HG03432 (cell line): Measurements from ENCODE around the gene TCOF1.
"Not testable (repeated sequence)": the region's sequence is repeated elsewhere in the genome, so short reads cannot be mapped to it uniquely, and the experiment has no call there.

ENCODE experiments used
- ATAC-seq: cut with Tn5 transposase; IDR thresholded peaks from one replicate; pipeline ENCODE4 v1.9.1; 2021; ENCODE audit warnings: mild to moderate bottlenecking, moderate library complexity; ENCODE audit not compliant: unreplicated experiment

TCOF1 gene

DNA sequence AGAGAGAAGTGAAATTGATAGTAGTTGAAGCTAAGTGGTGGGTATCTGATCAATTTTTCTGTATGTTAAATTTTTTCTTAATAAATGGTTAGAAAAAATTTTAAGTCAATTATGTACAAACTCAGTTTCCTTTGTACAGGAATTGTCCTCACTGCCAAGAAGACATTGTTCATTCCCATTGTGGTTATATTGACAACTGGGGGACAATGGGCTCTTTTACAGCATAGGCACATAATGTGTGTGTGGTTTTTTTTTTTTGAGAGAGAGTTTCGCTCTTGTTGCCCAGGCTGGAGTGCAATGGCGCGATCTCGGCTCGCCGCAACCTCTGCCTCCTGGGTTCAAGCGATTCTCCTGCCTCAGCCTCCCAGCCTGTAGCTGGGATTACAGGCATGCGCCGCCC lies 68.7 kb downstream of the TCOF1 start:
- ATAC-seq, result not testable (repeated sequence)

DNA sequence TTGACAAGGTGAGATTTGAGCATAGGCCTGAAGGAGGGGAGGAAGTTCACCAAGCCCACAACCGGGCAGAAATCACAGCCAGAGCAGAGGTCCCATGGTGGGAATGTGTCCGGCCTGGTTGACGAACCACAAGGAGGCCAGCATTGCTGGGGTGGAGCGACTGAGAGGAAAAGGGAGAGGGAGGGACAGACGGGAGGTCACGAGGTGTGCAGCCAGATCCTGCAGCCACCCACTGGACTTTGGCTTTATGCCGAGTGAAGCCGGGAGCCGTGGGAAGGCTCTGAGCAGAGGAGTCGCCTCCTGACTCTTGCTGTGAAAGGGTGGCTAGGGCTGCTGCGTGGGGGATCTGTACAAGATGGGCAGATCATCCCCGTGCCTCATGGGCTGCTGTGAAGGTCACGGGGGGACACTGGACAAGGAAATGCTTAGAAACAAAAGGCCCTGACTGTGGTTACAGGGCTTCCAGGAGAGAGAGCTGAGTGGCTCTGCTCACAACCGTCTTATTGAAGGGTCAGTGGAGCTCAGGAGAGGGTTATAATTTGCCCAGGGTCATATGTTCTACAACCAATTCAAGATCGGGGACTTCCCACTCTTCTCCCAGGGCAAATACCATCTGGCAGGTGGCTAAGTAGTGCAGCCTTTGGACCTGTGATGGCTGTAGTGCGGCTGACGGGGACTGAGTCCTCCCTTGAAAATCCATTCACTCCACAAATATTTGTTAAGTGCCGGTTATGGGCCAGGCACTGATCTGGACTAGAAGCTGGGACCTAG lies 70.8 kb downstream of the TCOF1 start:
- no peak for ATAC-seq

DNA sequence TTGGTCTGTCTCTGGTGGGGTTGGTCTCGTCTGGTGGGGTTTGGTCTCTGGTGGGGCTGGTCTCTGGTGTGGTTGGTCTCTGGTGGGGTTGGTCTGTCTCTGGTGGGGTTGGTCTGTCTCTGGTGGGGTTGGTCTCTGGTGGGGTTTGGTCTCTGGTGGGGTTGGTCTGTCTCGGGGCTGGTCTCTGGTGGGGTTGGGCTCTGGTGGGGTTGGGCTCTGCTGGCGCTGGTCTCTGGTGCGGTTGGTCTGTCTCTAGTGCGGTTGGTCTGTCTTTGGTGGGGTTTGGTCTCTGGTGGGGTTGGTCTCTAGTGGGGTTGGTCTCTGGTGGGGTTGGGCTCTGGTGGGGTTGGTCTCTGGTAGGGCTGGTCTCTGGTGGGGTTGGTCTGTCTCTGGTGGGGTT lies 71.5 kb downstream of the TCOF1 start:
- ATAC-seq, result no peak

DNA sequence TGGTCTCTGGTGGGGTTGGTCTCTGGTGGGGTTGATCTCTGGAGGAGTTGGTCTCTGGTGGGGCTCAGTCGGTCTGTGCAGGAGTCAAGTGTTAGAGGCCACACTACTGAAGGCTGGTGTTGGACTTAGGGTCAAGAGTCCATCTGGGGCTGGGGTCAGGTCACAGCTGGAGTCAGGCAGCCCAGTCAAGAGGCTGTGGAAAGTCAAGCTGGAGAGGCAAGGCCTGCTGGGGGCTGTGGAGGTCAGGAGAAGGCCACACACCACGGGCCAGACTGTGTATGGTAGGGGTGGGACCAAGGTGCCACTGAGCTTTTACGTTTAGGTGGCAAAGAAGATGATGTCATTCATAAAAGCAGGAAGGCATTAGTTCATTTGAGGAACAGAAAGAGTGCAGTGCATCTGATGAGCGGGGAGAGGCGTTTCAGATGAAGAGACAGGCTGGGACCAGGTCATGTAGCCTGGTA lies 71.9 kb downstream of the TCOF1 start:
- ATAC-seq, result peak; percentile 81

DNA sequence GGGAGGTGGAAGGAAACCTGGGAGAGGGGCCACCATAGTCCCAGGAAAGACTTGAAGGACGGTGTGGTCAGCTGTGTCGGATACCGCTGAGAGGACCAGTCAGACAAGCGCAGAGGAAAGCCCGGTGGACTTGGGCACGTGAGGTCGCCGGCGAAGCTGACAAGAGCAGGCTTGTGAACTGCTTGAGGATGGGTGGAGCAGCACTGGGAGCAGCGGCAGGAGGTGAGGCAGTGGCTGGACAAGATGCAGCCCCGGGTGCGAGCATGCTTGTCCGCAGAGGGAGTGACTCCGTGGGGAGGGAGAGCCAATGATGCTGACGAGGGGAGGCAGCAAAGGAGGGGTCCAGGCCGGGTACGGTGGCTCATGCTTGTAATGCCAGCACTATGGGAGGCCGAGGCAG lies 73.6 kb downstream of the TCOF1 start:
- no peak for ATAC-seq

DNA sequence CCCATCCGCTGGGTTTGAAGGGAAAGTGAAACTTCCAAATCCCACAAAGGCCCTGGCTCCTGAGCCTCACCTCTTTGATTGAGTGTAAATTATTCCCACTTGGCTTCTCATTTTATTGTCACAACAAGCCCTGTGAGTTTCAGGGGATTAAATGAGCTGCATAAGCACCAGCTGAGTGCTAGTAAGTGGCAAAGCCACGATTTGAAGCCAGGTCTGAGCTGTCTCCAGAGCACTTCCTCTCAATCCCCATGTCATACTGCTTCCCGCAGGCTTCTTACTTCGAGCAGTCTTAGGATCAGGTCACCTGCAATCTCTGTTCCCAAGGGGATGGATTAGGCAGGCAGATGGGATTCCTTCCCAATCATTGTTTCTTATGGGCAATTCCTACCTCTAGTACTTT lies 74.1 kb downstream of the TCOF1 start:
- no peak for ATAC-seq

DNA sequence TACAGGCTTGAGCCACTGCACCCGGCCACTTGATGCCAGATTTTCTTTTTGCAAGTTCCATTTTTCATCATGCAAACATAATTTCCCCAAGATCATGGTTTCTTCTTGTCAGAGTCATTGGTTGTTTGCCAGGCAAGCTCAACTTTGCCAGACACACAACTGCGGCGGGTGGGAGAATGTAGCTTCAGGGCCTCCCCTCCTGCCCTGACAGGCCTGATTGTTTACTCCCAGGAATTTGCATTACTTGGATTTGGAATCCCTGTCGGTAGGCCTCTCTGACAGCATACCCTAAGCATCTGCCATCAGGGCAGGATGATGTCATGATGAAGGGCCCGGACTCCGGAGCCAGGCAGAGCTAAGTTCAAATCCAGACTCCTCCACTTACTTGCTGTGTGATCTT lies 77.0 kb downstream of the TCOF1 start:
- ATAC-seq, result no peak

DNA sequence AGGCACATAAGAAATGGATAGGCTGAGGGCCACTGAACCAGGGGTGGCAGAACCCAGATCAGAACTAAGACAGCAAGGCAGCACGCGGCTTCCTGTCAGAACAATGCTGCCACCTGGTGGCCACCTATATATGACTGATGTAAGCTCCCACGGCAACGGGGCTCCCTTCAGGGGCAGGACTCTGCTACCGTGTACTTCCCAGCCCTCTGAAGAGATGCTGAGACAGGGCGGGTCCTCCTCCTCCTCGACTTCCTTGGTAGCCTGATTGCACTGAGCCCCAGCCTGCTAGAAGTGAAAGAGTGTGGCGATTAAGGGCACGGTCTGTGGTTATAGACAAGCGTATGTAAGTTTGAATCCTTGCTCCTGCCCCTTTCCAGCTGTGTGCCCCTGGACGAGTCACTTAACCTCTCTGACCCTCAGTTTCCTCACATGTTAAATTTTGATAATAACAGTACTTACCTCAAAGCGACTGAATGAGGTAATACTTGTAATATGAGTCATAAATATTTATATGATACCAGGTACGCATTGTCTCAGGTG lies 78.7 kb downstream of the TCOF1 start:
- ATAC-seq, result peak; percentile 95

DNA sequence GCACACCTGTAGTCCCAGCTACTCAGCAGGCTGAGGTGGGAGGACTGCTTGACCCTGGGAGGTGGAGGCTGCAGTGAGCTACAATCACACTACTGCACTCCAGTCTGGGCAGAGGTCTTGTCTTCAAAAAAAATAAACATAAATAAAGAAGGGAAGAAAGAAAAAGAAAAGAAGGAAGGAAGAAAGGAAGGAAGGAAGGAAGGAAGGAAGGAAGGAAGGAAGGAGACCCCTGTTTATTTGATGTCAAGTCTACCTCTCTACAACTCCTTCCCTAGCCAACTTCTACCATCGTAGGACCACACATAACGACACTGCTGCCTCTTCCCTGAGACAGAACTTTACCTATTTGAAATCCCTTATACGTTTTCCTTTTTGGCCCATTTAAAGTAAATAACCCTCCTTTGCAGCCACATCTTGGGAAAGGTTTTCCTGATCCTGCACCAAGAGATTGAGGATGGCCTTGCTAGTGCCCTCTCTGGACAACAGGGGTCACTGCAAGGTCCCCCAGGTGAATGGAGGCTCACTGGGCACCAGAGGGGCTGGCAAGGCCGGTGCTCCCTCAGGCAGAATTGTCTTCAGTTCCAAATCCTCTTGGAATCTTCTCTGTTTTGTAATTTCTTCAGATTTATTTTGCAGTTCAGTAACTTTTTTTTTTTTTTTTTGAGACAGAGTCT lies 81.5 kb downstream of the TCOF1 start:
- ATAC-seq, result no peak

DNA sequence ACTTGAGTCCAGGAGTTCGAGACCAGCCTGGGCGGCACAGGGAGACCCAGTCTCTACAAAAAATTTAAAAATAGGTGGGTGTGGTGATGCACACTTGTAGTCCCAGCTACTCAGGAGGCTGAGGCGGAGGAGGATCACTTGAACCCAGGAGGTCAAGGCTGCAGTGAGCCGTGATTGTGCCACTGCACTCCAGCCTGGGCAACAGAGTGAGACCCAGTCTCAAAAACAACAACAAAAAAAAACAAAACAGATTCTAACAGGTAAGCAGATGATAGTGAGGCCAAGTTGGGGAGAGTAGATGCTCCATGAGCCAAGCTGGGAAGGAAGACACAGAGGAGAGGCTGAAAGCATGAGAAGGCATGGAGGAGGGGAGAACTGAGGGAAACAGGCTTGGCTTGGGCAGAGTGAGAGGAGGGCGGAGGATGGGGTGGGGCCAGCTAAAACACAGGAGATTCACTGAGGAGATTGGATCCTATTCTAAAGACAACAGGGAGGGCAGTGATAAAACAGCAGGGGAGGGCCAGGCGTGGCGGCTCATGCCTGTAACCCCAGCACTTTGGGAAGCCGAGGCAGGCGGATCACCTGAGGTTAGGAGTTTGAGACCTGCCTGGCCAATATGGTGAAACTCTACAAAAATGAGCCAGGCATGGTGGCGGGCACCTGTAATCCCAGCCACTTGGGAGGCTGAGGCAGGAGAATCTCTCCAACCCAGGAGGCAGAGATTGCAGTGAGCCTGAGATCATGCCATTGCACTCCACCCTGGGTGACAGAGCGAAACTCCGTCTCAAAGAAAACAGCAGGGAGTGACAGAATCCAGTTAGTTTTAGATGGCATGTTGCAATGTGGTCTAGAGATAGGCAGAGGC lies 83.7 kb downstream of the TCOF1 start:
- ATAC-seq, result no peak

DNA sequence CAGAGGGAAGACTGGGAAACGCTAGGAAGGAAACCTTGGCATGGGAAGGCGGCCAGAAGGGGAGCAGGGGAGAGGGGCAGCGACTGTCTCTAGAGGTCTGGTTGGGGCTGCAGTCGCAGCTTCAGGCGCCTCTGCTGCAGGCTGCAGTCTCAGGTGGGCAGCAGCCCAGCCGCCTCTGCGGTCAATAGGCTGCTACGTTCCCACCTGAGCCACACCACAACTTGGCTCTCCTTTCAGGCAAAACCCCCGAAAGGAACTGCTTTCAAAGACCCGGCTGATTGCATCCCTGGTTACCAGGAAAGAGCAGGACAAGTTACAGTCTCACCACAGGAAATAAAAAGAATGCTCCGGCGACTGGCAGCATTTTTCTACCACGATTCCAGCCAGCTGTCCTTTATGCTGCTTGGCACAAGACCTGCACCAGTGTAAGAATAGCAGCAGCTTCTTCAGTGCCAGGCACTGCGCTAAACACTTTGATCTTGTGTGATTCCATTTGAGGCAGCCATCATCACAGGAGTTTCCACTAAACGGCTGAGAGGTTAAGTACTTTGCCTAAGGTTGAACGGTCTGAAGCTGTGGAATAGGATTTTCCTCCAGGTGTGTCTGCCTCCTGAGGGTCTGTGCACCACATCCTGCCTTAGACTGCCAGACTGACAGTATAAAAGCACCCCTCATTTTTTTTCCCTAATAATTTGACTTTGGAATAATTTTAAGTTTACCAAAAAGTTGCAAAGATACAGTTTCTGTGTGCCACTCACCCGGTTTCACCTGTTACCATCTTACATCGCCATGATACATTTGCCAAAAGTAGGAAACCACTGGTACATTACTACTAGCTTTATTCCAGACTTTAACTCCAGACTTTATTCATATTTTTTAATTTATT lies 84.6 kb downstream of the TCOF1 start:
- no peak for ATAC-seq

DNA sequence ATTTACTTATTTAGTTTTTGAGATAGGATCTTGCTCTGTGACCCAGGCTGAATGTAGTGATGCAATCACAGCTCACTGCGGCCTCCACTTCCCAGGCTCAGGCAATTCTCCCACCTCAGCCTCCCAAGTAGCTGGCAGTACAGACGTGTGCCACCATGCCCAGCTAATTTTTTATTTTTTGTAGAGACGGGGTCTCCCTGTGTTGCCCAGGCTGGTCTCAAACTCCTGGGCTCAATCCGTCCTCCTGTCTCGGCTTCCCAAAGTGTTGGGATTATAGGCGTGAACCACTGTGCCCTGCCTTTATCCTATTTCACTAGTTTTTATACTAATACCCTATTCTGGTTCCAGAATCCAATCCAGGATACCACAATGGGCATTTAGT lies 85.2 kb downstream of the TCOF1 start:
- ATAC-seq, result no peak

DNA sequence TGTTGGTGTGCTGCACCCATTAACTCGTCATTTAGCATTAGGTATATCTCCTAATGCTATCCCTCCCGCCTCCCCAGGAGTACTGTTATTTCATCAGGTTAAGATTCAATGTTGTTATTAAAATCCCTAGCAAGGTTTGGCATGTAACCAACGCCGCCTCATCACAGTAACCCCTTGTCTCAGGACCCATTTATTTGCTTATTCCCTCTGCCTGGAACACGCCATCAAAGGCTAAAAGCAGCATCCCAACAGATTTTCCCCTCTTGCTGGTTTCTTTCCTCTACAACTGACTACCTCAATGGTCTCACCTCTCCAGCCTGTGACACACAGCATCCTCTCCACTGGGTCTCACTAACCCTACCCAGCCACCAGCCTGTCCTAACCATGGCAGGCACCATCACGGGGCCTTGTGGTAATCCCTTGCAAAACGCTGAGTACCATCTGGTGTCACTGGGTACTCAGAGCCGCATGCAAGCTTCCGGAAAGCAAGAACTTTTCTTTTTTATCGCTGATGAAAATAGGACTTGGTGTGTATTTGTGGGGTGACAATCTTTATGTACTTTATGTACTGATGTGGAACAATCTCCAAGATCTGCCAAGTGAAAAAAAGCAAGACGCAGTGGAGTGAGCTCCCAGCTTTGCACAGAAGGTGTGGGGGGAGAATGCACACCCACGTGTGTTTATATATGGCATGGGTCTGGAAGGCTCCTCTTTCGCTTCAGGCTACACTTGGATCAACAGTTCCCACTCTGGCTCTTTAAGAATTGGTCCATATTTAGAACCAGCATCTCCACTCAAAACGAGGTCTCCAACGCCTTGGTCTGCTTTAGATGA lies 86.0 kb downstream of the TCOF1 start:
- ATAC-seq, result no peak

DNA sequence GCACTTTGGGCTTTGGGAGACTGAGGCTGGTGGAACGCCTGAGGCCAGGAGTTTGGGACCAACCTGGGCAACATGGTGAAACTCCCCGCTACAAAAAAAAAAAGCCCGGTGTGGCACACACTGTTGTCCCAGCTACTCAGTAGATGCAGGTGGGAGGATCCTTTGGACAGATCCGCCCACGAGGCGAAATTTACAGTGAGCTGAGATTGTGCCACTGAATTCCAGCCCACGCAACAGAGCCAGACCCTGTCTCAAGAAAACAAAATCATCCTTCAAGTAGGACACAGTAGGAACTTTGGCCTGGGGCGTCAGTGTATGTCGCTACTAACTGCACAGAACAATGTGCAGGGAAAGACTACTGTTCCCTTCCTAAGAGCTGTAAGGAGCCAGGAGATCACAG lies 87.3 kb downstream of the TCOF1 start:
- ATAC-seq, result no peak

DNA sequence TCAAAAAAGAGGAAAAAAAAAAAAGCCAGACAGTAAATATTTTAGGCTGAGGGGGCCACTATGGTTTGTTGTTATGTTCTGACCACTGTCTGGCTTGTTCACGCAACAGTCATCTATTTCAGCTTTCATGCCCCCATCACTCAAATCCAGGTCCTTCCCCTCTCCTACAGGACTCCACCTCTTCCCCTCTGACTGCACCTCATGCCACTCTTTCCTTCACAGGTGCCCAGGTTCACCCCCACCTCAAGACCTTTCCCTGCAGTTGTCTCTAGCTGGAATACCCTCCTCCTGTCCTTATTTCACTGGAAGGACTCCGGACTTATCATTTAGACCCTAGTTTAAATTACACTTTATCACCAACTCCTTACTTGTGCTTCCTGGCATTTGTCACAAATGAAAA lies 88.6 kb downstream of the TCOF1 start:
- no peak for ATAC-seq

DNA sequence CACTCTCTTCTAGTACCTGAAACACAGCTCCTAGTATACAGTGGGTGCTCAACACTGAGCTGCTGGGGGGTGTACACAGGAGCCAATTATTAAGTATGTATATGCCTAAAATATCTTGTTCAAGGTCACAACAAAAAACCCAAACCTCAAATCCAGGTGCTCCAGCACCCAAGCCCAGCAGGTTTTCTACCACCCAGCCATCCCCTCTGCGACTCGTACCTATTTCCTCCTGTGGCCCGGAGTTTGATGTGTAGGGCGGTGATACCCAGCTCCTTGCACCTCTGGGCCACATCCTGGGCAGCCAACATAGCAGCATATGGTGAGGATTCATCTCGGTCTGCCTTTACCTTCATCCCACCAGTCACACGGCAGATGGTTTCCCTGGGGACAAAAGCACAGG lies 89.1 kb downstream of the TCOF1 start:
- no peak for ATAC-seq

DNA sequence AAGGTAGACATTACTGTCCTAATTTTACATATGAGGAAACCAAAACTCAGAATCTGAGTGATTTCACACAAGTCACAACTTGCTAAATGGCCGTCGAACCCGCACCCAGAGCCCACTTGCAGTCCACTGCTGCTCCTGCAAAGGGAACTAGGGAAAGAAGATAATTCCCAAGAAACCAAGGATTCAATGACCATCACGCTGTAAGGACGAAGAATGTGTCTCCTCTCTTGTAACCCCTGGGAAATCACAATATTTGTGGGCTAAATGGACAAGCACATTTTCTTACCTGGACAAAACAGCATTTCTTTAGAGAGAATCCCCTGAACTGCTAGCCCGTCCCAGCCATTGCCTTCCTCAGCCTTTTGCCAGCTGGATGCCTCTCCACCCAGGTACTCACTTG lies 89.7 kb downstream of the TCOF1 start:
- ATAC-seq, result no peak

DNA sequence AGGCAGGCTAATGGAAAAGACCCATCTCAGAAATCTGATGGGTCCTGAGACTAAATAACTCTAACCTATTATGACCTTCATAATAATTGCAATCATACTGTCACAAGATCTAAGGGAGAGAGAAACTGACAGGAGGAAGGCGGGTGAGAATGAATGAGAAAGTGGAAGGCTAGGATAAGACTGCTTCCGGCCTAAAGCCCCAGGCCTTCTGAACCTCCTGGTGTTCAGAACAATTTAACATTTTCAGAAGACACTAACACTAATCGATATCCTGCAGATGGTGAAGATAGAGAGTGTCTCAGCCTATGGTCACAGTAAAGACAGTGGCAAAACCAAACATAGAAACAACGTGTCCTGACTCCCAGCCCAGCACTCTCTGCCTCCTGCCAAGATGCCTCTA lies 90.8 kb downstream of the TCOF1 start:
- ATAC-seq, result no peak

DNA sequence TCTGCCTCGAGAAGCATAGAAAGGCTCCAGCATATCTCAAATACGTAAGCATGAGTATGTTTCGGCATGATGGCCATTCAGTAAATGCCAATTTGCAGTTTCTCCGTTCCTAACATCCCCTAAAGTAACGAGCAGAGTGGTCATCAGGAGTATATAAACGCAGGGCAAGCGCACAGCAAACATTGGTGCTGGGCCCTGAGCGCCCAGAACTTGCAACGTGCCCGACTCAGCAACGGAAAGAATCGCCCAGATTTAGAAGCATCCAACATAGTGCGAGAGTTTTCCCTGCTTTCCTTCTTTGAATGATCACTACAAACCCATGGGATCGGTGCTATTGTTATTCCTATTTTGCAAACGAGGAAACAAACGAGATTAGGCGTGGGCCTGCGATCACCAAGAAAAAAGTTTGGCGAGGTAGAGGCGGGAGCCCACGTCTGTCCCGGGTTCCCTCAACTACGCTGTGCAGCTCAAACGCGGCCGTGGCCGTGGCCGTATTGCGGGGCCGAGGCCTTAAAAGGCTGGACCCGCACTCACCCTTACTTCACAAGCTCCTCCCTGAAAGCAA lies 91.5 kb downstream of the TCOF1 start:
- peak; percentile 38 for ATAC-seq
